Measurements from ENCODE around the gene CYP27A1. TPM values are rescaled to one million over a fixed set of nuclear protein-coding genes. Genes with fewer than 3 reads are reported as not detected.

The CYP27A1 gene
- total and polyA plus RNA-seq, 2 of the 8 experiments (the other 6 are each of a cell fraction or from before 2014, with no cell fraction given), result 5.4 to 14.7 TPM

DNA sequence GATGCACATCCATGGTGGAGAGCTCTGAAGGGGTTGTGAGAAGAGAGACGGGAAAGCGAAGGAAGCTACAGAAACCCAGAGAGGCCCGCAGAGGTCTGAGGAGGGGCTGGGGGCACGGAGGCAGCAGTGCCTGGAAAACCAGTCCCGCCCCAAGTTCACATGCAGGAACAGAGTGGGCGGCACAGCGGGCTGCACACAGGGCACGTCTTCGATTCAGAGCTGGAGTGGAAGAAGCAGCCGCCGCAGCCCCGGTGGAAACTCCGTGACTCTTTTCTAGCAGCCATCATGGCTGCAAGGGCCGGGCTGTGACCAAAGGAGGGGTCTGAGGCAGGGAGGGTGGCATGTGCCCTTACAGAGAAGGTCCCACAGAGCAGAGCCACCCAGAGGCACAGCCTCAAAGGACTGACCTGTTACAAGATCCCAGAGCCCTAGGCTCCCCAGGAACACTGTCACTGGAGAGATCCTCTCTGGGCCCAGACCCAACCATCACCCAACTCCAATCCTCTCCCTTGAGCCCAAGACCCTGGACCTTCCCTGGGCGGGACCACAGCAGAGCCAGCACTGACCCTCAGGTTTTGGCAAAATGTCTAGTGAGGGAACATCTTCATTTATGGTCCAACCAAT lies 38.9 kb downstream of the CYP27A1 start:
- Histone ChIP-seq H2BK5ac (ENCODE audit: low read depth, low read length) (no peak overlapping the region), H2AFZ (ENCODE audit: low read length) (no peak overlapping the region), H3K36me3 (ENCODE audit: control insufficient read depth in 2 of 4, insufficient read depth in 4 of 4, low read length in 3 of 4) (no peaks in the 10 kb centered on the region), H4K5ac (ENCODE audit: insufficient read length, low read depth, low read length) (no peak overlapping the region), H3K4me2 (ENCODE audit: insufficient read depth in 1 of 2, low read depth in 2 of 2, low read length in 2 of 2) (no peak overlapping the region), H3K23ac (ENCODE audit: insufficient read length) (no peak overlapping the region), H2BK15ac (ENCODE audit: low read length) (no peak overlapping the region), H2BK120ac (replicated peaks; ENCODE audit: low read depth, low read length) (no peak overlapping the region), H3K14ac (ENCODE audit: insufficient read length) (no peak overlapping the region), H4K91ac (replicated peaks; ENCODE audit: insufficient read length, low read length) (no peak overlapping the region), H2BK12ac (ENCODE audit: low read depth, low read length) (no peak overlapping the region), H2BK20ac (ENCODE audit: low read length) (no peak overlapping the region), H3K79me1 (ENCODE audit: low read depth, low read length) (no peaks in the 10 kb centered on the region; the same call in 1 of the 2 replicates), H3K56ac (replicated peaks; ENCODE audit: insufficient read length, low read depth, low read length) (no peak overlapping the region), H3K27ac (ENCODE audit: low read depth, low read length) (no peak overlapping the region), H3K4ac (replicated peaks; ENCODE audit: insufficient read length, low read depth, low read length) (no peak overlapping the region), H3K4me1 (replicated peaks in 1 of 4; ENCODE audit: control insufficient read depth in 3 of 4, insufficient read depth in 4 of 4, low read length in 3 of 4) (no peaks in the 10 kb centered on the region; a peak in 1 of 7 replicates), H3K27me3 (replicated peaks in 1 of 4; ENCODE audit: control insufficient read depth in 3 of 4, extremely low read depth in 1 of 4, insufficient read depth in 3 of 4, low read length in 3 of 4) (no peaks in the 10 kb centered on the region), H4K20me1 (replicated peaks in 1 of 2; ENCODE audit: control insufficient read depth in 1 of 2, insufficient read depth in 2 of 2, low read length in 2 of 2) (no peaks in the 10 kb centered on the region), H3K9me3 (ENCODE audit: insufficient read depth in 2 of 2, low read depth in 1 of 2, low read length in 1 of 2) (no peaks in the 10 kb centered on the region), H3K23me2 (ENCODE audit: low read depth, low read length) (no peaks in the 10 kb centered on the region), H3K9ac (replicated peaks in 1 of 4; ENCODE audit: extremely low read depth in 1 of 4, low read depth in 3 of 4, low read length in 3 of 4) (no peak overlapping the region), H3K79me2 (ENCODE audit: control insufficient read depth in 1 of 2, insufficient read depth in 2 of 2, low read length in 2 of 2) (no peaks in the 10 kb centered on the region), H4K8ac (ENCODE audit: extremely low read depth, insufficient read depth, low read length) (no peak overlapping the region), H3K4me3 (ENCODE audit: extremely low read depth in 1 of 4, insufficient read depth in 2 of 4, low read depth in 3 of 4, low read length in 4 of 4) (no peak overlapping the region), H3K18ac (ENCODE audit: extremely low read depth, low read length) (no peak overlapping the region), H2AK5ac (ENCODE audit: low read depth, low read length) (no peak overlapping the region)
- POLR2A ChIA-PET (ENCODE audit: partially characterized antibody), result interaction anchor here (1.5 to 2.1 kb wide), 2 partner anchors 15 to 39 kb away, joined by 3 to 5 read pairs; partner anchors contain the start of gene CYP27A1
- WGBS, 2 experiments (ENCODE audit: extremely low coverage in 1 of 2, insufficient coverage in 1 of 2, insufficient read length in 1 of 2, insufficient replicate concordance in 2 of 2, low coverage in 1 of 2, low lambda C conversion rate in 2 of 2, missing lambda C conversion rate in 1 of 2), result 89% methylated on average over 14 of the region's 15 CpGs; no CpG with 5 or more reads in 1 of the 2 experiments
- CTCF ChIA-PET (ENCODE audit: partially characterized antibody), result interaction anchor here (0.9 to 1.2 kb wide), 2 partner anchors 8 to 27 kb away, joined by 3 to 4 read pairs; no protein-coding TSS in a partner anchor
- FAIRE-seq (no peak), DNase-seq (ENCODE audit: low read depth in 1 of 2, low spot score in 2 of 2) (no peak)
